ENCODE results near the gene PRKAB1. TPM values are rescaled to one million over a fixed set of nuclear protein-coding genes. Genes with fewer than 3 reads are reported as not detected.
A peak's percentile ranks its signal among the peaks of the same experiment; 100 is the strongest.

PRKAB1 gene
- total and polyA plus RNA-seq, 9 of the 15 experiments (the other 6 are each of a cell fraction or from before 2014, with no cell fraction given): 32.6 to 94.2 (median 63.8) TPM

- no peak; the same call in 1 of the 2 replicates for TF ChIP-seq MGA (IDR thresholded peaks at IDR 0.05)
- TF ChIP-seq SAFB2 (IDR thresholded peaks at IDR 0.05; ENCODE audit: borderline replicate concordance, low read depth, low read length, severe bottlenecking): no peak
- no peak for TF ChIP-seq ZNF253 (CRISPR knock-in tag; conservative IDR thresholded peaks at IDR 0.05)
- no peak for TF ChIP-seq ZNF239 (CRISPR knock-in tag; IDR thresholded peaks at IDR 0.05)
- peak; percentile 80 for TF ChIP-seq EP300 (IDR thresholded peaks at IDR 0.05; ENCODE audit: low read length)
- no peak for TF ChIP-seq UBTF (IDR thresholded peaks at IDR 0.05; ENCODE audit: borderline replicate concordance in 1 of 2, low read depth in 2 of 2, low read length in 2 of 2)
- no peak for TF ChIP-seq TRIM25 (IDR thresholded peaks at IDR 0.05; ENCODE audit: borderline replicate concordance)
- TF ChIP-seq RAD51 (IDR thresholded peaks at IDR 0.05; ENCODE audit: borderline replicate concordance, low read depth): no peak
- TF ChIP-seq FOXM1 (IDR thresholded peaks at IDR 0.05; ENCODE audit: low read depth): peak; percentile 66; the same call in 1 of the 2 replicates
- TF ChIP-seq FOXM1 (CRISPR knock-in tag; IDR thresholded peaks at IDR 0.05; ENCODE audit: low read depth): no peak
- no peak for TF ChIP-seq ZBTB2 (IDR thresholded peaks at IDR 0.05)
Observed at GRCh38 chr12:119661882-119662281, 6.1 kb upstream of the PRKAB1 start (continued).

Measured in K562 (cell line).